Hematopoietic multipotent progenitor cell treated with erythropoietin and hydrocortisone succinate and interleukin-3 and kit ligand, for 6 days (in vitro differentiated cells): ENCODE measurements around the gene RAI1.
"Not testable (repeated sequence)": the region's sequence is repeated elsewhere in the genome, so short reads cannot be mapped to it uniquely, and the experiment has no call there.

ENCODE experiments used
- DNase-seq: peaks from one replicate; pipeline ENCODE4 v3.0.0-alpha.2; 2015

Gene RAI1

GRCh38 chr17:17681187-17681743, at the start of gene RAI1:
TSS of gene RAI1 (plus strand) at chr17:17681458. CDS start at chr17:17792949, 111,491 bp downstream.
- peak; percentile 87 for DNase-seq

GRCh38 chr17:17632690-17633089, 48.6 kb upstream of the RAI1 start:
- DNase-seq, result not testable (repeated sequence)

- DNase-seq, result no peak
Measured at GRCh38 chr17:17633310-17633709, 47.9 kb upstream of the RAI1 start.

GRCh38 chr17:17635126-17635525, 46.1 kb upstream of the RAI1 start:
- no peak for DNase-seq

GRCh38 chr17:17635537-17636271, 45.6 kb upstream of the RAI1 start:
- peak; percentile 10 for DNase-seq

GRCh38 chr17:17636272-17636885, 44.9 kb upstream of the RAI1 start:
- DNase-seq, result no peak

- DNase-seq, result no peak
Measured at GRCh38 chr17:17638467-17638866, 42.8 kb upstream of the RAI1 start.

- DNase-seq, result not testable (repeated sequence)
Measured at GRCh38 chr17:17639661-17640270, 41.5 kb upstream of the RAI1 start.

- peak; percentile 89 for DNase-seq
Measured at GRCh38 chr17:17641621-17642409, 39.4 kb upstream of the RAI1 start.

GRCh38 chr17:17645148-17645547, 36.1 kb upstream of the RAI1 start:
- not testable (repeated sequence) for DNase-seq

GRCh38 chr17:17645961-17646360, 35.3 kb upstream of the RAI1 start:
- no peak for DNase-seq

GRCh38 chr17:17647524-17648178, 33.6 kb upstream of the RAI1 start:
- no peak for DNase-seq

- DNase-seq, result no peak
Measured at GRCh38 chr17:17648762-17649161, 32.5 kb upstream of the RAI1 start.

GRCh38 chr17:17650959-17651358, 30.3 kb upstream of the RAI1 start:
- no peak for DNase-seq

GRCh38 chr17:17653343-17653742, 27.9 kb upstream of the RAI1 start:
- no peak for DNase-seq

- DNase-seq, result no peak
Measured at GRCh38 chr17:17659340-17659739, 21.9 kb upstream of the RAI1 start.

GRCh38 chr17:17661134-17661533, 20.1 kb upstream of the RAI1 start:
- no peak for DNase-seq

GRCh38 chr17:17661834-17662385, 19.3 kb upstream of the RAI1 start:
- no peak for DNase-seq

GRCh38 chr17:17663160-17664063, 17.8 kb upstream of the RAI1 start:
- DNase-seq, result peak; percentile 86

- DNase-seq, result no peak
Measured at GRCh38 chr17:17664064-17664452, 17.2 kb upstream of the RAI1 start.

GRCh38 chr17:17665255-17665654, 16.0 kb upstream of the RAI1 start:
- DNase-seq, result no peak
